Measurements from ENCODE around the gene FAM168A.

FAM168A gene

DNA sequence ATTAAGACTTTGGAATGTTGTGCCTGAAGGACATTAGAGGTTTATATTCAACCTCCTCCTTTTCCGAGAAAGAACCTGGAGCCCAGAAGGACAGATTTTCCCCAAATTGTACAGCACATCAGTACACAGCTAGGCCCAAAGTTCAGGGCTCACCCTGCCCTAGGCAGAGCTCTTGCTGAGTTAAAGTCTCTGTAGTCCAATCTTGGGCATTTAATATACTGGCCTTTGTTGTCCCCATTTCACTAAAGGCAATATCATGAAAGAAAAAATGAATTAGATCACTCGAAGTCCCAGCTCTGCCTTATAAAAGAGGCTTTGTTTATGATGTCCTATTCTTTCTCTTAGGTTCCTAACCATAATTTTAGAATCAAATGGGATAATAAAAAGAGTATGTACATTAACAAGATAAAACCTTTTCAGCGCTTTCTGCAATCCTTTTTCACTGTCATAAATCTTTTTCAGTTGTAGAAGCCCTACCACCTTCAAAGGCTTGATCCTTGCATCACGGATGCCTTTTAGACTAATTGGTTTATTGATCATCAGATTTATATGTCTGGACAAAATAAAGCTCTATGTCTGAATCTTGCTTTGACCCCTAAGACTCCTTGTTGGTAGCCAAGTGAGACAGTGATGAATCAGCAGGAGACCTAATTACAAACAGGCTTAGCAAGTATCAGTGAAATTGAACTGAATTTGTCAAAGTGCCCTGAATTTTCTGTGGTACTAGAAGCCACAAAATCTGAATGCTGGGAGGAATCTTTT lies 181.9 kb downstream of the FAM168A start:
- H3K36me3 ChIP-seq (ENCODE audit: insufficient read depth, low read depth, low read length), result peaks cover 6% of the 10 kb centered on the region; the same call in 1 of the 2 replicates
- H3K9me3 ChIP-seq (ENCODE audit: insufficient read depth, low read depth, low read length), result no peaks in the 10 kb centered on the region
- H3K27ac ChIP-seq (ENCODE audit: low read length), result no peak overlapping the region
- no peak overlapping the region for H3K9ac ChIP-seq (ENCODE audit: low read depth, low read length)
- H3K4me3 ChIP-seq (ENCODE audit: low read length), result no peak overlapping the region
- no peaks in the 10 kb centered on the region for H3K4me1 ChIP-seq (ENCODE audit: insufficient read depth, low read length)
- no peaks in the 10 kb centered on the region for H3K27me3 ChIP-seq (ENCODE audit: insufficient read depth, low read length)

DNA sequence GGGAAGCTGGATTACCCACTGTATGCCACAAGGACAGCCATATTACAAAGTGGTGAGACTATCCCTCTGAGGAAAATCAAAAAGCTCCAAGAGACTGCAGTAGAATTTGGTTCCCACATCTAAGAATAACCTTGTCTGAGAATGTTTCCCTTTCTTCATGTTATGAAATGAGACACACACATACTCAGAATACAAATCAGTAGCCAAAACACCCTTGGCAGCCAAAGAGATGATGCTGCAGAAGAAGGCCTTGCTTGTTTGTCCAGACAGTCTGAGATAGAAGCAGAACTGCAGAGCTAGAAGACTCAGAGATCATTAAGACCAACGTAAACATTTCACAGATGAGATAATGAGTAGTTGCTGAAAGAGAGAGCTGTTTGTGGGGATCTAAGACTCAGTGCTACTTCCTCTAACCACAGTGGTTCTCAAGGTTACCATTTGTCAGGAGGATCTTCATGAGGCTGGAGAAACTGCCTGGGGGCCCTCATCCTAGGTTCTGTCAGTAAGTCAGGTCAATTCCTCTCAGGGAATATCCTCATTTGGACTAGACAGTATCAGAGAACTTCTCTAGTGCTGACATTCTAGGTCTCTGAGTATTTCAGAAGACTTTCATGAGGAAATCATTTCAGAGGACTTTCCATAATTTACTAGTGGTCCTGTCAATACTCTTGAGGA lies 182.8 kb downstream of the FAM168A start:
- H3K4me3 ChIP-seq (ENCODE audit: low read length), result no peak overlapping the region
- peaks cover 6% of the 10 kb centered on the region; the same call in 1 of the 2 replicates for H3K36me3 ChIP-seq (ENCODE audit: insufficient read depth, low read depth, low read length)
- no peaks in the 10 kb centered on the region for H3K4me1 ChIP-seq (ENCODE audit: insufficient read depth, low read length)
- no peaks in the 10 kb centered on the region for H3K27me3 ChIP-seq (ENCODE audit: insufficient read depth, low read length)
- no peaks in the 10 kb centered on the region for H3K9me3 ChIP-seq (ENCODE audit: insufficient read depth, low read depth, low read length)
- no peak overlapping the region for H3K27ac ChIP-seq (ENCODE audit: low read length)
- H3K9ac ChIP-seq (ENCODE audit: low read depth, low read length), result no peak overlapping the region

- Histone ChIP-seq H3K36me3 (ENCODE audit: insufficient read depth, low read depth, low read length) (peaks cover 15% of the 10 kb centered on the region; the same call in 1 of the 2 replicates), H3K4me3 (ENCODE audit: low read length) (no peak overlapping the region), H3K4me1 (ENCODE audit: insufficient read depth, low read length) (no peaks in the 10 kb centered on the region), H3K9me3 (ENCODE audit: insufficient read depth, low read depth, low read length) (no peaks in the 10 kb centered on the region), H3K27ac (ENCODE audit: low read length) (no peak overlapping the region), H3K9ac (ENCODE audit: low read depth, low read length) (no peak overlapping the region), H3K27me3 (ENCODE audit: insufficient read depth, low read length) (no peaks in the 10 kb centered on the region)
Measured at GRCh38 chr11:73413256-73413655, 184.7 kb downstream of the FAM168A start.

GRCh38 chr11:73412308-73412707 lies 185.6 kb downstream of the FAM168A start:
- H3K27ac ChIP-seq (ENCODE audit: low read length), result no peak overlapping the region
- no peaks in the 10 kb centered on the region for H3K4me1 ChIP-seq (ENCODE audit: insufficient read depth, low read length)
- H3K27me3 ChIP-seq (ENCODE audit: insufficient read depth, low read length), result no peaks in the 10 kb centered on the region

DNA sequence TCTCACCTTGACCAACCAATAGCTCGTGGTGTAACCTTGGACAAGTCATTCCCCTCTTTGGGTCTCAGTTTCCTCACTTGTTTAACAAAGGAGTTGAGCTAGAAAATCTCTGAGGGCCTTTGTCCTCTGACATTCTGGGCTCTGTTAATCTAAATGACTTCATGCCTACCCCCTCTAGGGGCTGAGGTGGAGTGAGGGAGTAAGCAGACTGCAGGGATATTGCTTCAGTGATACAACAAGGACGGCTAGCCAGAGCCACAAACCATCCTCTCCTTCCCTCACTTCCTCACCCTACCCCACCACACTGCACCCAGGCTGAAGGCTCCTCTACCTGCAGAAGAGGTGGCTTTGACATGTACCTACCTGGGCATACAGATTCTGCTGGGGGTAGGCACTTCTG lies 186.9 kb downstream of the FAM168A start:
- H3K27ac ChIP-seq (ENCODE audit: low read length), result no peak overlapping the region
- peaks cover 21% of the 10 kb centered on the region; the same call in 1 of the 2 replicates for H3K36me3 ChIP-seq (ENCODE audit: insufficient read depth, low read depth, low read length)

More at GRCh38 chr11:73412308-73412707, 185.6 kb downstream of the FAM168A start:
- H3K9ac ChIP-seq (ENCODE audit: low read depth, low read length), result no peak overlapping the region
- H3K9me3 ChIP-seq (ENCODE audit: insufficient read depth, low read depth, low read length), result no peaks in the 10 kb centered on the region
- H3K4me3 ChIP-seq (ENCODE audit: low read length), result no peak overlapping the region
- H3K36me3 ChIP-seq (ENCODE audit: insufficient read depth, low read depth, low read length), result peaks cover 14% of the 10 kb centered on the region; the same call in 1 of the 2 replicates

GRCh38 chr11:73410627-73411026 lies 187.3 kb downstream of the FAM168A start:
- no peak overlapping the region for H3K27ac ChIP-seq (ENCODE audit: low read length)
- H3K9me3 ChIP-seq (ENCODE audit: insufficient read depth, low read depth, low read length), result no peaks in the 10 kb centered on the region
- no peaks in the 10 kb centered on the region for H3K27me3 ChIP-seq (ENCODE audit: insufficient read depth, low read length)
- H3K4me3 ChIP-seq (ENCODE audit: low read length), result no peak overlapping the region
- no peak overlapping the region for H3K9ac ChIP-seq (ENCODE audit: low read depth, low read length)
- H3K4me1 ChIP-seq (ENCODE audit: insufficient read depth, low read length), result no peaks in the 10 kb centered on the region
- peaks cover 21% of the 10 kb centered on the region for H3K36me3 ChIP-seq (ENCODE audit: insufficient read depth, low read depth, low read length)

More for the DNA sequence above, 186.9 kb downstream of the FAM168A start:
- Histone ChIP-seq H3K27me3 (ENCODE audit: insufficient read depth, low read length) (no peaks in the 10 kb centered on the region), H3K4me3 (ENCODE audit: low read length) (no peak overlapping the region), H3K4me1 (ENCODE audit: insufficient read depth, low read length) (no peaks in the 10 kb centered on the region), H3K9ac (ENCODE audit: low read depth, low read length) (no peak overlapping the region), H3K9me3 (ENCODE audit: insufficient read depth, low read depth, low read length) (no peaks in the 10 kb centered on the region)

DNA sequence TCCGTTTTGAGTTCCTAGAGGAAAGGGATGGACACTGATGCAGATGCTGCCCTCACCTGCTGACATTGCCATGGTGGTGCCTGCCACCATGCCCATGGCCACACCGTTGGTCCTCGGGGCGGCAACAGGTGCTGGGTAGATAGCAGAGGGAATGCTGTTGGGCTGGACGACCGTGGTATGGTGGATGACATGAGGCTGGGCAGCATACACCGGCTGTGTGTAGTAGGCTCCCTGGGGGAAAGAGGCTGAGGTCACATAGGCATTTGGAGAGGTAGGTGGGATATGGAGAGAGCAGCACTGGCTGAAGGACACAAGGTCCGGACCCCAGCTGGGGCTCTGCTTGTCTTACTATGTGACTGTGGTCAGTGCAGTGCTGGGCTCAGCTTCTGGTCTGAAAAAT lies 188.5 kb downstream of the FAM168A start:
- H3K27me3 ChIP-seq (ENCODE audit: insufficient read depth, low read length), result no peaks in the 10 kb centered on the region
- H3K9me3 ChIP-seq (ENCODE audit: insufficient read depth, low read depth, low read length), result no peaks in the 10 kb centered on the region
- H3K4me3 ChIP-seq (ENCODE audit: low read length), result no peak overlapping the region
- peaks cover 26% of the 10 kb centered on the region for H3K36me3 ChIP-seq (ENCODE audit: insufficient read depth, low read depth, low read length)
- H3K4me1 ChIP-seq (ENCODE audit: insufficient read depth, low read length), result no peaks in the 10 kb centered on the region
- H3K27ac ChIP-seq (ENCODE audit: low read length), result no peak overlapping the region
- no peak overlapping the region for H3K9ac ChIP-seq (ENCODE audit: low read depth, low read length)

DNA sequence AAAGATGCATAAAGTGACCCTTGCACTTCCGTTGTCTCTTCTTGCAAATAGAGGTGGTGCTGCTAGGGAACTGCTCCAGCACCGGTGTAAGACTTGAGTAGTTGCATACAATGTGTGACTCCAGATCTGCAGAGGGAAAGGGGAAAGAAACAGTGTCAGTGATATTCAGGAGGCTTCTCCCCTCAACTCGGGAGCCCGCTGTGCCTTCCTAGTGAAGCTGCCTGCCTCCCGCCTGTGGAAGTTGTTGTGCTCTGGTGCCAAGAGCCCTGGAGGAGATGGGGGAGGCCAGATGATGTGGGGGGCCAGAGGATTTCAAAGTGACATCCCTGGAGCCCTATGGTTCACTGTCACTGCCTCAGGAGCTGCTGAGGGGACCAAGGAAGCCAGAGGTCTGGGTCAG lies 191.3 kb downstream of the FAM168A start:
- H3K36me3 ChIP-seq (ENCODE audit: insufficient read depth, low read depth, low read length), result peaks cover 26% of the 10 kb centered on the region
- H3K27me3 ChIP-seq (ENCODE audit: insufficient read depth, low read length), result no peaks in the 10 kb centered on the region
- no peak overlapping the region for H3K27ac ChIP-seq (ENCODE audit: low read length)
- peaks cover 7% of the 10 kb centered on the region; the same call in 1 of the 2 replicates for H3K4me1 ChIP-seq (ENCODE audit: insufficient read depth, low read length)
- H3K9me3 ChIP-seq (ENCODE audit: insufficient read depth, low read depth, low read length), result no peaks in the 10 kb centered on the region
- no peak overlapping the region for H3K4me3 ChIP-seq (ENCODE audit: low read length)
- no peak overlapping the region for H3K9ac ChIP-seq (ENCODE audit: low read depth, low read length)

- Histone ChIP-seq H3K4me3 (ENCODE audit: low read length) (no peak overlapping the region), H3K27me3 (ENCODE audit: insufficient read depth, low read length) (no peaks in the 10 kb centered on the region), H3K9me3 (ENCODE audit: insufficient read depth, low read depth, low read length) (no peaks in the 10 kb centered on the region), H3K4me1 (ENCODE audit: insufficient read depth, low read length) (peaks cover 7% of the 10 kb centered on the region; the same call in 1 of the 2 replicates), H3K36me3 (ENCODE audit: insufficient read depth, low read depth, low read length) (peaks cover 26% of the 10 kb centered on the region), H3K27ac (ENCODE audit: low read length) (no peak overlapping the region), H3K9ac (ENCODE audit: low read depth, low read length) (no peak overlapping the region)
Measured at GRCh38 chr11:73406131-73406530, 191.8 kb downstream of the FAM168A start.

DNA sequence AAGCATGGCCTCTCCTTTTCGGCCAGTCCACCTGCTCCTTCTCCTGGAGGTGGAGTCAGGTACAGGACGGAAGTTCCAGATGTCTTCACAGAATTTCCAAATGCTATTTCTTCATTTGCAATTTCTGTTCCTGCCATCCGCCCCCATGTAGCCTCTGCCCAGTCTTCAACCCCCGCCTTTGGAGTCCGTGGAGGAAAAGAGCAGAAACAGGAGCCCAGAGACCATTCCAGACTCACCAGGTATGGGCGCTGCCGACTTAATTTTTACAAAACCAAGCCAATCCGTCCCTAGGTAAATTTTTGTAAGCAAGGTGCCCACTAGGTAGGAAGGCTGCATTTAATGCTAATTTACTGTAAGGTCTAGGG lies 192.8 kb downstream of the FAM168A start:
- H3K4me1 ChIP-seq (ENCODE audit: insufficient read depth, low read length), result peaks cover 7% of the 10 kb centered on the region; the same call in 1 of the 2 replicates
- no peaks in the 10 kb centered on the region for H3K9me3 ChIP-seq (ENCODE audit: insufficient read depth, low read depth, low read length)
- H3K4me3 ChIP-seq (ENCODE audit: low read length), result no peak overlapping the region
- H3K9ac ChIP-seq (ENCODE audit: low read depth, low read length), result no peak overlapping the region
- H3K27me3 ChIP-seq (ENCODE audit: insufficient read depth, low read length), result no peaks in the 10 kb centered on the region
- peaks cover 26% of the 10 kb centered on the region for H3K36me3 ChIP-seq (ENCODE audit: insufficient read depth, low read depth, low read length)
- no peak overlapping the region for H3K27ac ChIP-seq (ENCODE audit: low read length)

GRCh38 chr11:73404506-73405145 lies 193.3 kb downstream of the FAM168A start:
- H3K27me3 ChIP-seq (ENCODE audit: insufficient read depth, low read length), result no peaks in the 10 kb centered on the region
- no peak overlapping the region for H3K4me3 ChIP-seq (ENCODE audit: low read length)
- H3K9ac ChIP-seq (ENCODE audit: low read depth, low read length), result no peak overlapping the region
- H3K9me3 ChIP-seq (ENCODE audit: insufficient read depth, low read depth, low read length), result no peaks in the 10 kb centered on the region
- no peak overlapping the region for H3K27ac ChIP-seq (ENCODE audit: low read length)
- H3K4me1 ChIP-seq (ENCODE audit: insufficient read depth, low read length), result peaks cover 7% of the 10 kb centered on the region; the same call in 1 of the 2 replicates
- H3K36me3 ChIP-seq (ENCODE audit: insufficient read depth, low read depth, low read length), result peaks cover 24% of the 10 kb centered on the region
